Lower lobe of right lung (tissue), 2 donors: ENCODE measurements around the gene PKDCC. TPM values are rescaled to one million over a fixed set of nuclear protein-coding genes. Genes with fewer than 3 reads are reported as not detected.

Experiments used
- ATAC-seq, 2 donors: fragments of 200-7000 bp; cut with Tn5 transposase; one replicate each; pipeline ENCODE4 v1.9.1; 2020 to 2022; ENCODE audit warnings: mild to moderate bottlenecking in 2 of 2, moderate library complexity in 2 of 2
- DNase-seq: peaks from one replicate; pipeline ENCODE4 v3.0.0-alpha.2; 2020
- H3K27ac ChIP-seq: fragments of 200-600 bp; one replicate; pipeline ENCODE4 v1.8.0; 2022
- H3K27me3 ChIP-seq: fragments of 200-600 bp; one replicate; pipeline ENCODE4 v1.8.0; 2022; ENCODE audit warnings: low read depth
- H3K36me3 ChIP-seq: fragments of 200-600 bp; one replicate; pipeline ENCODE4 v1.8.0; 2022; ENCODE audit warnings: mild to moderate bottlenecking
- H3K4me1 ChIP-seq: fragments of 200-600 bp; one replicate; pipeline ENCODE4 v1.8.0; 2022
- H3K4me3 ChIP-seq: fragments of 200-600 bp; one replicate; pipeline ENCODE4 v1.8.0; 2022; ENCODE audit warnings: mild to moderate bottlenecking
- H3K9me3 ChIP-seq: fragments of 200-600 bp; one replicate; pipeline ENCODE4 v1.8.0; 2022
- CTCF ChIP-seq: fragments of 200-600 bp; IDR thresholded peaks from one replicate; pipeline ENCODE4 v1.8.0; 2022; ENCODE audit warnings: antibody characterized with exemption, mild to moderate bottlenecking
- intact Hi-C: fragments of 100-400 bp; cut with DNase I; formaldehyde crosslinking; loops from one replicate; pipeline ENCODE4 v1.11.0; 2022
- total RNA-seq: library from RNA; stranded (reverse); fragmentation: NEBNext Ultra II Directional; extraction: Animal tissue kit (Norgen Biotek cat#: 25700); gene quantifications from one replicate; pipeline ENCODE4 v1.2.1, GENCODE V29; 2021
- donor health status: DM: no; HTN: yes; CAD: no; lungs with severe emphysema.

Gene PKDCC
- total RNA-seq, 1 donor from 2014 or later, result 65.8 TPM

DNA sequence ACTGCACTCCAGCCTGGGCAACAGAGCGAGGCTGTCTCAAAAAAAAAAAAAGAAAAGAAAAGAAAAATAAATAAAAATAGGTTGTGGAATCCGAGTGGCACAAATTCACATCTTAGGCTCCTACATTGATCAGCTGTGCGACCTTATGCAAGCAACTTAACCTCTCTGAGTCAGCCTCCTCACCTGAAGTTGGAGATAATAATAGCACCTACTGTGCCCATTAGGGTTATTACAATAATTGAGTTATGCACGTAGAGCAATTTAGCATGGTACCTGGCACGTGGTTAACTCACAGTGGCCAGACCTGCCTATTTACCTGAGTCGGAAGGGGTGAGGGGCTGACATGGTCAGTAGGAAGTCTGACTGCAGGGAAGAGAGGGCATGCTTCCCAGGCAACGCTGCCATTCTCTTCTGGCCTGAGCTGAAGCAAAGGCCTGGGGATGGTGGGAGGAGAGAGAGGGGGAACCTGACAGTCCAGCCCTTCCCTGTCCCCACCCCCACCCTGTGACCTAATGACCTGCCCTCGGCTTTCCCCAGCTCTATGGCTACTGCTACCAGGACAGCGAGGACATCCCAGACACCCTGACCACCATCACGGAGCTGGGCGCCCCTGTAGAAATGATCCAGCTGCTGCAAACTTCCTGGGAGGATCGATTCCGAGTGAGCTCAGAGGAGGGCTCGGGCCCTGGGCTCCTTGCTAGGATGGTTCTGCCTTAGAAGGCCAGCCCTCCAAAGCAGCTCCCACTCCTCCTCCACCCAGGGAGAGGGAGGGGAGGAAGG is 5.1 kb downstream of the PKDCC start:
- H3K9me3 ChIP-seq, result no peaks in the 10 kb centered on the region
- DNase-seq (no peak), ATAC-seq (peak in 1 of 2 donors; percentile 4)
- TF ChIP-seq CTCF, result no peak
- H3K4me1 ChIP-seq, result peaks cover 30% of the 10 kb centered on the region
- intact Hi-C loops, result no loop called here
- H3K27me3 ChIP-seq, result peaks cover 5% of the 10 kb centered on the region
- H3K36me3 ChIP-seq, result peaks cover 45% of the 10 kb centered on the region
- no peak overlapping the region for H3K4me3 ChIP-seq
- H3K27ac ChIP-seq, result peak overlapping the region; percentile 13

DNA sequence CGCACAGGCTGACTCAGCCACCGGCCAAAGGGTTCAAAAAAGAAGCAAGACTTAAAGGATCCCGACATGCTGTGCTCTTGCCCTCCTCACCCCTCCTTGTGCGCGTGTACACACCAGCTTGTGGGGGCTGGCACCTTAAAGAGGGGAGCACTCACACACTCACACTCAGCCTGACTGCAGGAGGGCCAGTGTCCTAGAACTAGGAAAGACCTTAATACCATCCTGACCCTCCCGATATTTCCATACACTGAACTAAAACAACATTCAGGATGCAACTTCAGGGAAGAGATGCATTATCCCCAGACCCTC is 5.6 kb downstream of the PKDCC start:
- DNase-seq (no peak), ATAC-seq (no peak)
- intact Hi-C loops, result no loop called here
- Histone ChIP-seq H3K27ac (peak overlapping the region; percentile 67), H3K4me3 (no peak overlapping the region), H3K4me1 (peaks cover 30% of the 10 kb centered on the region), H3K9me3 (no peaks in the 10 kb centered on the region), H3K36me3 (peaks cover 51% of the 10 kb centered on the region), H3K27me3 (peaks cover 5% of the 10 kb centered on the region)
- no peak for TF ChIP-seq CTCF

DNA sequence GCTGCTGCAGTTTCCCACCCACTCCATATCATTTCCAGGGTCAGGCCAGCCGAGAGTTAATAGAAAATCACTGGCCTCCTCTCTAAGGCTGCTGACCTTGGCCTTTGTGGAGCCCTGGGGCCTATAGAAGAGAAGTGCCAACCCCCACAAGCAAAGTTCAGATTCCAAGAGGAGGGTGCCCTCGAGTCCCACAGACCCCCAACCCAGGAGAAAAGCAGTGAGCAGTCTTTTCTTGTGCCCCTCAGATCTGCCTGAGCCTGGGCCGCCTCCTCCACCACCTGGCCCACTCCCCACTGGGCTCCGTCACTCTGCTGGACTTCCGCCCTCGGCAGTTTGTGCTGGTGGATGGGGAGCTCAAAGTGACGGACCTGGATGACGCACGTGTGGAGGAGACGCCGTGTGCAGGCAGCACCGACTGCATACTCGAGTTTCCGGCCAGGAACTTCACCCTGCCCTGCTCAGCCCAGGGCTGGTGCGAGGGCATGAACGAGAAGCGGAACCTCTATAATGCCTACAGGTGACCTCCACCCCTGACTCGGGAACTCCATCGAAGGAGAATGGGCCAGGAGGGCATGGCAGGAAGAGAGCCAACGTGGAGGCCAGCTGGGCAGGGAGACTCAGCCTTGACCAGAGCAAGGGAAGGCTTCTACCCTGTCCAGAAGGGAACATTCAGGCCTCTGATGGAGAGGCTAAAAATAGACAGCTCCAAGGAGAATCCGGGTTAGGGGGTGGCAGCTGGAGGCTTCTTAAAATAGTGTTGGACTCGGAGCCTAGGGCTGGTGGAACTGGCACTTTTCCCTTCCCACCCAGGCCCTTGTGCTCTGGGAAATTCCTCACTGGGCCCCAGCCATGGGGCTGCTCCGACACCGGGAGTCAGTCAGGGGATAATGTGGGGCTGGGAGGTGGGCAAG is 6.2 kb downstream of the PKDCC start:
- TF ChIP-seq CTCF, result no peak
- H3K27me3 ChIP-seq, result no peaks in the 10 kb centered on the region
- intact Hi-C loops, result no loop called here
- peak; percentile 11 to 40 for ATAC-seq
- peak overlapping the region; percentile 67 for H3K27ac ChIP-seq
- no peak overlapping the region for H3K4me3 ChIP-seq
- peaks cover 56% of the 10 kb centered on the region for H3K36me3 ChIP-seq
- H3K4me1 ChIP-seq, result peaks cover 25% of the 10 kb centered on the region
- DNase-seq, result no peak
- no peaks in the 10 kb centered on the region for H3K9me3 ChIP-seq

DNA sequence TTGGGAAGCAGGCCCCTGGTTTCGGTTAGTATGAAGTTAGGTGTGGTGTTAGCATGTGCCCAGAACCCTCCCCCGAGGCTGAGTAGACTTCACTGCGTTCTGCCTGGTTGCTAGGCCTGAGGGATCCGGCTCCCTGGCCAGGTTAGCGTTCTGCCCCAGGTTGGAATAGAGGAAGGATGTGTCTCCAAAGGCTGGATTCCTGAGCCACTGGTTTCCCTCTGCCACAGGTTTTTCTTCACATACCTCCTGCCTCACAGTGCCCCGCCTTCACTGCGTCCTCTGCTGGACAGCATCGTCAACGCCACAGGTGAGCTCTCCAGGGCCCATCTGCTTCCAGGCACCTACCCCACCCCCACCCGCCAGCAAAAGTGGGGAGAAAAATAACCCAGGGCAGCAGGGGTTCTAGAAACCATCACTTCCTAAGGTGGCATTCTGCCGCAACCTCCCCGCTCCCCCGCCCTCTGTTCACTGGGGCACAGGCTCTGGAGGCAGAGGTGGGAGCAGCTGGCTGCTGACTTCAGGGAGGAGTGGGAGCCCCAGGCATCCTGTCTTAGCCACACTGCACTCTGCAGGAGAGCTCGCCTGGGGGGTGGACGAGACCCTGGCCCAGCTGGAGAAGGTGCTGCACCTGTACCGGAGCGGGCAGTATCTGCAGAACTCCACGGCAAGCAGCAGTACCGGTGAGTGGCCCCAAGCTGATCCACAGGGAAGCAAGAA is 7.1 kb downstream of the PKDCC start:
- Histone ChIP-seq H3K36me3 (peaks cover 56% of the 10 kb centered on the region), H3K9me3 (no peaks in the 10 kb centered on the region), H3K27ac (peak overlapping the region; percentile 67), H3K4me1 (peaks cover 29% of the 10 kb centered on the region), H3K27me3 (no peaks in the 10 kb centered on the region), H3K4me3 (no peak overlapping the region)
- DNase-seq, result no peak
- ATAC-seq, result peak in 1 of 2 donors; percentile 28
- TF ChIP-seq CTCF, result no peak
- intact Hi-C loops, result no loop called here
